HepG2 (cell line): ENCODE data around the gene DISP2. TPM values are rescaled to one million over a fixed set of nuclear protein-coding genes. Genes with fewer than 3 reads are reported as not detected.

ENCODE experiments used
- CREB1 ChIP-seq, 2 experiments: fragments of 450-650 bp in 1 of 2; IDR thresholded peaks; 2 replicates each; pipeline ENCODE4 v1.6.1; 2016 to 2017; ENCODE audit warnings: control low read depth in 1 of 2, mild to moderate bottlenecking in 1 of 2, missing compliant biosample characterization in 1 of 2, missing genetic modification characterization in 1 of 2
- KAT7 ChIP-seq: IDR thresholded peaks from 2 replicates; pipeline ENCODE4 v1.6.1; 2018; ENCODE audit warnings: borderline replicate concordance, missing compliant biosample characterization
- SAP130 ChIP-seq: IDR thresholded peaks from 2 replicates; pipeline ENCODE4 v1.6.1; 2016; ENCODE audit warnings: low read depth
- SMAD3 ChIP-seq: sonication (generic); formaldehyde crosslinking; IDR thresholded peaks from 2 replicates; pipeline ENCODE4 v1.4.0; 2020; ENCODE audit warnings: missing genetic modification reagents
- TBL1XR1 ChIP-seq: fragments of 150-350 bp; IDR thresholded peaks from 2 replicates; pipeline ENCODE4 v1.6.1; 2014; ENCODE audit warnings: borderline replicate concordance, low read length; ENCODE audit not compliant: partially characterized antibody
- TBX2 ChIP-seq: sonication (generic); formaldehyde crosslinking; IDR thresholded peaks from 2 replicates; pipeline ENCODE4 v1.5.0; 2020; ENCODE audit warnings: missing genetic modification reagents, mild to moderate bottlenecking, borderline replicate concordance
- ZFP36 ChIP-seq: fragments of 150-350 bp; IDR thresholded peaks from 2 replicates; pipeline ENCODE4 v1.6.1; 2018; ENCODE audit warnings: borderline replicate concordance, low read length, low read depth; ENCODE audit not compliant: partially characterized antibody
- ZNF17 ChIP-seq: sonication (generic); formaldehyde crosslinking; IDR thresholded peaks from 2 replicates; pipeline ENCODE4 v1.5.0; 2020; ENCODE audit warnings: mild to moderate bottlenecking, missing genetic modification reagents
- polyA plus RNA-seq, 8 experiments: library from polyadenylated mRNA; depleted of rRNA in 3 of 8; stranded (reverse) in 7 of 8; unstranded in 1 of 8; fragments of >200 nt; fragmentation: Illumina TruSeq in 4 of 8; extraction: Trizol in 4 of 8; gene quantifications; 2 replicates each; pipeline versions ENCODE4 v1.2.1 to v1.2.3, GENCODE V29; 2011 to 2016; ENCODE audit warnings: low read depth in 4 of 8, missing spikeins in 1 of 8, mixed read lengths in 1 of 8; ENCODE audit not compliant: insufficient read depth in 1 of 8
- total RNA-seq, 5 experiments: library from RNA; depleted of rRNA; stranded (reverse); fragments of >200 nt; fragmentation: Illumina TruSeq; extraction: Trizol; gene quantifications; 2 replicates each; pipeline ENCODE4 v1.2.3, GENCODE V29; 2016; ENCODE audit warnings: low read depth in 1 of 5
- TF ChIP-seq, protein P1 (sequence below): sonication (generic); formaldehyde crosslinking; IDR thresholded peaks from 2 replicates; pipeline ENCODE4 v1.8.1; 2023; ENCODE audit warnings: missing genetic modification reagents, mild to moderate bottlenecking, borderline replicate concordance
- TF ChIP-seq, protein P2 (sequence below): sonication (generic); formaldehyde crosslinking; IDR thresholded peaks from 2 replicates; pipeline ENCODE4 v1.4.0; 2020; ENCODE audit warnings: mild to moderate bottlenecking, missing genetic modification reagents, borderline replicate concordance
- TF ChIP-seq, protein P3 (sequence below): sonication (generic); formaldehyde crosslinking; IDR thresholded peaks from 2 replicates; pipeline ENCODE4; 2020; ENCODE audit warnings: missing genetic modification reagents, mild to moderate bottlenecking, borderline replicate concordance
- TF ChIP-seq, protein P4 (sequence below): sonication (generic); formaldehyde crosslinking; IDR thresholded peaks from 2 replicates; pipeline ENCODE4 v1.5.1; 2020; ENCODE audit warnings: mild to moderate bottlenecking, moderate library complexity, missing genetic modification reagents
- TF ChIP-seq, protein P5 (sequence below): sonication (generic); formaldehyde crosslinking; IDR thresholded peaks from 2 replicates; pipeline ENCODE4 v1.4.0; 2020; ENCODE audit warnings: missing genetic modification reagents
- TF ChIP-seq, protein P6 (sequence below): sonication (generic); formaldehyde crosslinking; IDR thresholded peaks from 2 replicates; pipeline ENCODE4 v1.8.0; 2022; ENCODE audit warnings: mild to moderate bottlenecking, missing genetic modification reagents

Gene DISP2
- total and polyA plus RNA-seq, 2 of the 13 experiments (the other 11 are each of a cell fraction or from before 2014, with no cell fraction given) = 0.09 to 0.32 TPM

DNA sequence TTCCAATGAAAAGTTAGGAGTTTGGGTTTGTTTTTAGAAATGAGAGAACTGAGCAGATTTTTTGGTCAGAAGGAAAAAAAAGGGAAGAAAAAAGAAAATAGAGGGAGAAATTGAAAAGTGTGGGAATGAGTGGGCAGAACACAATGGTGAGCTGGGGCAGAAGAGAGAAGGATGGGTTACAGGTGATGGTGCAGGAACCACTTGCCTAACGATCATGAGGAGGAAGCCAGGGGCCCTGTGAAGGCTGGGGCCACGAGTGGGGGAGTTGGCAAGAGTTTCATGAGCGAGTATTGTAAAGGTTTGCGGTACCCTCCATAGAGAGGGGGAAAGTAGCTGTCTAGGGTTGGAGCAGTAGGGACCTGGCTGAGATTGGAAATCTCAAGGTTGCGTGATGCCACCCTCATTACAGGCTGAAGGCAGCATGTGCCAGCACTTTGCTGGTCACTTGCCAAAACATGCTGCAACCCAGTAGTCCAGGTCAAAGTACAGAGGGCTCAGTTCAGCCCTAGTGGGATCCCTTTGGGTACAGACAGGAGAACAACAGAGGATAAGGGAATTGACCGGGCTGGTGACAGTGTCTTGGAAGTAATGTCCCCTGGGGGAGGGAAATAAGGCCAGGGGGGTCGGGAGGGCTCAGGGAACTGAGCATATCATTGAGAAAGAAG is 54.2 kb downstream of the DISP2 start (continued):
- TF ChIP-seq TBX2 (CRISPR knock-in tag) (peak; percentile 49; the same call in 1 of the 2 replicates), SAP130 (CRISPR knock-in tag) (peak; percentile 51), TBL1XR1 (no peak), ZNF17 (CRISPR knock-in tag) (no peak), CREB1 (IDR thresholded peaks at IDR 0.05) (no peak), CREB1 (CRISPR knock-in tag; IDR thresholded peaks at IDR 0.05) (no peak), KAT7 (no peak), ZFP36 (no peak), SMAD3 (CRISPR knock-in tag) (0 out of 2 replicates have a peak, but pooled peaks have one; percentile 45)
- TF ChIP-seq, protein P1, sequence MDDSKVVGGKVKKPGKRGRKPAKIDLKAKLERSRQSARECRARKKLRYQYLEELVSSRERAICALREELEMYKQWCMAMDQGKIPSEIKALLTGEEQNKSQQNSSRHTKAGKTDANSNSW (CRISPR knock-in tag) = no peak
- TF ChIP-seq, protein P2, sequence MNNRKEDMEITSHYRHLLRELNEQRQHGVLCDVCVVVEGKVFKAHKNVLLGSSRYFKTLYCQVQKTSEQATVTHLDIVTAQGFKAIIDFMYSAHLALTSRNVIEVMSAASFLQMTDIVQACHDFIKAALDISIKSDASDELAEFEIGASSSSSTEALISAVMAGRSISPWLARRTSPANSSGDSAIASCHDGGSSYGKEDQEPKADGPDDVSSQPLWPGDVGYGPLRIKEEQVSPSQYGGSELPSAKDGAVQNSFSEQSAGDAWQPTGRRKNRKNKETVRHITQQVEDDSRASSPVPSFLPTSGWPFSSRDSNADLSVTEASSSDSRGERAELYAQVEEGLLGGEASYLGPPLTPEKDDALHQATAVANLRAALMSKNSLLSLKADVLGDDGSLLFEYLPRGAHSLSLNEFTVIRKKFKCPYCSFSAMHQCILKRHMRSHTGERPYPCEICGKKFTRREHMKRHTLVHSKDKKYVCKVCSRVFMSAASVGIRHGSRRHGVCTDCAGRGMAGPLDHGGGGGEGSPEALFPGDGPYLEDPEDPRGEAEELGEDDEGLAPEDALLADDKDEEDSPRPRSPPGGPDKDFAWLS (CRISPR knock-in tag) = no peak
- TF ChIP-seq, protein P3, sequence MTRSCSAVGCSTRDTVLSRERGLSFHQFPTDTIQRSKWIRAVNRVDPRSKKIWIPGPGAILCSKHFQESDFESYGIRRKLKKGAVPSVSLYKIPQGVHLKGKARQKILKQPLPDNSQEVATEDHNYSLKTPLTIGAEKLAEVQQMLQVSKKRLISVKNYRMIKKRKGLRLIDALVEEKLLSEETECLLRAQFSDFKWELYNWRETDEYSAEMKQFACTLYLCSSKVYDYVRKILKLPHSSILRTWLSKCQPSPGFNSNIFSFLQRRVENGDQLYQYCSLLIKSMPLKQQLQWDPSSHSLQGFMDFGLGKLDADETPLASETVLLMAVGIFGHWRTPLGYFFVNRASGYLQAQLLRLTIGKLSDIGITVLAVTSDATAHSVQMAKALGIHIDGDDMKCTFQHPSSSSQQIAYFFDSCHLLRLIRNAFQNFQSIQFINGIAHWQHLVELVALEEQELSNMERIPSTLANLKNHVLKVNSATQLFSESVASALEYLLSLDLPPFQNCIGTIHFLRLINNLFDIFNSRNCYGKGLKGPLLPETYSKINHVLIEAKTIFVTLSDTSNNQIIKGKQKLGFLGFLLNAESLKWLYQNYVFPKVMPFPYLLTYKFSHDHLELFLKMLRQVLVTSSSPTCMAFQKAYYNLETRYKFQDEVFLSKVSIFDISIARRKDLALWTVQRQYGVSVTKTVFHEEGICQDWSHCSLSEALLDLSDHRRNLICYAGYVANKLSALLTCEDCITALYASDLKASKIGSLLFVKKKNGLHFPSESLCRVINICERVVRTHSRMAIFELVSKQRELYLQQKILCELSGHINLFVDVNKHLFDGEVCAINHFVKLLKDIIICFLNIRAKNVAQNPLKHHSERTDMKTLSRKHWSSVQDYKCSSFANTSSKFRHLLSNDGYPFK (CRISPR knock-in tag) = no peak
- TF ChIP-seq, protein P4, sequence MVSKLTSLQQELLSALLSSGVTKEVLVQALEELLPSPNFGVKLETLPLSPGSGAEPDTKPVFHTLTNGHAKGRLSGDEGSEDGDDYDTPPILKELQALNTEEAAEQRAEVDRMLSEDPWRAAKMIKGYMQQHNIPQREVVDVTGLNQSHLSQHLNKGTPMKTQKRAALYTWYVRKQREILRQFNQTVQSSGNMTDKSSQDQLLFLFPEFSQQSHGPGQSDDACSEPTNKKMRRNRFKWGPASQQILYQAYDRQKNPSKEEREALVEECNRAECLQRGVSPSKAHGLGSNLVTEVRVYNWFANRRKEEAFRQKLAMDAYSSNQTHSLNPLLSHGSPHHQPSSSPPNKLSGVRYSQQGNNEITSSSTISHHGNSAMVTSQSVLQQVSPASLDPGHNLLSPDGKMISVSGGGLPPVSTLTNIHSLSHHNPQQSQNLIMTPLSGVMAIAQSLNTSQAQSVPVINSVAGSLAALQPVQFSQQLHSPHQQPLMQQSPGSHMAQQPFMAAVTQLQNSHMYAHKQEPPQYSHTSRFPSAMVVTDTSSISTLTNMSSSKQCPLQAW (CRISPR knock-in tag) = no peak
- TF ChIP-seq, protein P5, sequence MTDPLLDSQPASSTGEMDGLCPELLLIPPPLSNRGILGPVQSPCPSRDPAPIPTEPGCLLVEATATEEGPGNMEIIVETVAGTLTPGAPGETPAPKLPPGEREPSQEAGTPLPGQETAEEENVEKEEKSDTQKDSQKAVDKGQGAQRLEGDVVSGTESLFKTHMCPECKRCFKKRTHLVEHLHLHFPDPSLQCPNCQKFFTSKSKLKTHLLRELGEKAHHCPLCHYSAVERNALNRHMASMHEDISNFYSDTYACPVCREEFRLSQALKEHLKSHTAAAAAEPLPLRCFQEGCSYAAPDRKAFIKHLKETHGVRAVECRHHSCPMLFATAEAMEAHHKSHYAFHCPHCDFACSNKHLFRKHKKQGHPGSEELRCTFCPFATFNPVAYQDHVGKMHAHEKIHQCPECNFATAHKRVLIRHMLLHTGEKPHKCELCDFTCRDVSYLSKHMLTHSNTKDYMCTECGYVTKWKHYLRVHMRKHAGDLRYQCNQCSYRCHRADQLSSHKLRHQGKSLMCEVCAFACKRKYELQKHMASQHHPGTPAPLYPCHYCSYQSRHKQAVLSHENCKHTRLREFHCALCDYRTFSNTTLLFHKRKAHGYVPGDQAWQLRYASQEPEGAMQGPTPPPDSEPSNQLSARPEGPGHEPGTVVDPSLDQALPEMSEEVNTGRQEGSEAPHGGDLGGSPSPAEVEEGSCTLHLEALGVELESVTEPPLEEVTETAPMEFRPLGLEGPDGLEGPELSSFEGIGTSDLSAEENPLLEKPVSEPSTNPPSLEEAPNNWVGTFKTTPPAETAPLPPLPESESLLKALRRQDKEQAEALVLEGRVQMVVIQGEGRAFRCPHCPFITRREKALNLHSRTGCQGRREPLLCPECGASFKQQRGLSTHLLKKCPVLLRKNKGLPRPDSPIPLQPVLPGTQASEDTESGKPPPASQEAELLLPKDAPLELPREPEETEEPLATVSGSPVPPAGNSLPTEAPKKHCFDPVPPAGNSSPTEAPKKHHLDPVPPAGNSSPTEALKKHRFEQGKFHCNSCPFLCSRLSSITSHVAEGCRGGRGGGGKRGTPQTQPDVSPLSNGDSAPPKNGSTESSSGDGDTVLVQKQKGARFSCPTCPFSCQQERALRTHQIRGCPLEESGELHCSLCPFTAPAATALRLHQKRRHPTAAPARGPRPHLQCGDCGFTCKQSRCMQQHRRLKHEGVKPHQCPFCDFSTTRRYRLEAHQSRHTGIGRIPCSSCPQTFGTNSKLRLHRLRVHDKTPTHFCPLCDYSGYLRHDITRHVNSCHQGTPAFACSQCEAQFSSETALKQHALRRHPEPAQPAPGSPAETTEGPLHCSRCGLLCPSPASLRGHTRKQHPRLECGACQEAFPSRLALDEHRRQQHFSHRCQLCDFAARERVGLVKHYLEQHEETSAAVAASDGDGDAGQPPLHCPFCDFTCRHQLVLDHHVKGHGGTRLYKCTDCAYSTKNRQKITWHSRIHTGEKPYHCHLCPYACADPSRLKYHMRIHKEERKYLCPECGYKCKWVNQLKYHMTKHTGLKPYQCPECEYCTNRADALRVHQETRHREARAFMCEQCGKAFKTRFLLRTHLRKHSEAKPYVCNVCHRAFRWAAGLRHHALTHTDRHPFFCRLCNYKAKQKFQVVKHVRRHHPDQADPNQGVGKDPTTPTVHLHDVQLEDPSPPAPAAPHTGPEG = no peak
- TF ChIP-seq, protein P6, sequence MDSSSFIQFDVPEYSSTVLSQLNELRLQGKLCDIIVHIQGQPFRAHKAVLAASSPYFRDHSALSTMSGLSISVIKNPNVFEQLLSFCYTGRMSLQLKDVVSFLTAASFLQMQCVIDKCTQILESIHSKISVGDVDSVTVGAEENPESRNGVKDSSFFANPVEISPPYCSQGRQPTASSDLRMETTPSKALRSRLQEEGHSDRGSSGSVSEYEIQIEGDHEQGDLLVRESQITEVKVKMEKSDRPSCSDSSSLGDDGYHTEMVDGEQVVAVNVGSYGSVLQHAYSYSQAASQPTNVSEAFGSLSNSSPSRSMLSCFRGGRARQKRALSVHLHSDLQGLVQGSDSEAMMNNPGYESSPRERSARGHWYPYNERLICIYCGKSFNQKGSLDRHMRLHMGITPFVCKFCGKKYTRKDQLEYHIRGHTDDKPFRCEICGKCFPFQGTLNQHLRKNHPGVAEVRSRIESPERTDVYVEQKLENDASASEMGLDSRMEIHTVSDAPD = no peak
